Head of caudate nucleus (tissue), 42 donors: ENCODE data around the gene TM6SF1.
A peak's percentile ranks its signal among the peaks of the same experiment; 100 is the strongest.
"Not testable (repeated sequence)": the region's sequence is repeated elsewhere in the genome, so short reads cannot be mapped to it uniquely, and the experiment has no call there.

Experiments used
- DNase-seq, 42 donors: peaks; one replicate each; pipeline versions ENCODE4 v3.0.0 to v3.0.0-alpha.2; 2020 to 2021; ENCODE audit warnings: mixed read lengths in 7 of 42
- intact Hi-C: fragments of 100-400 bp; cut with DNase I; formaldehyde crosslinking; loops from one replicate; pipeline ENCODE4 v1.15.0; 2022

Gene TM6SF1

DNA sequence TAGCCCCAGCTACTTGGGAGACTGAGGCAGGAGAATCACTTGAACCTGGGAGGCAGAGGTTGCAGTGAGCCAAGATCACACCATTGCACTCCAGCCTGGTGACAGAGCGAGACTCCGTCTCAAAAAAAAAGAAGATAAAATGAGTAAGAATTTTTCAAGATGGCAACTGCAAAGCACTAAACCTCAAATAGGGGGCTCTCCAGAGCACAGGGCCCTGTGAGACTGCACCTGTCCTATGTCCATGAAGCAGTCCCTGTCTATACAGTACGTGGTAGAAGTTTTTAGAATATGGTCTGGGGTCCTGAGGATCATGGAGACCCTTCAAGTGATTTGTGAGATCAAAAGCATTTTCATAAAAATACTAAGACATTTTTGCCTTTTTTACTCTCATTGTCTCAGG lies 22.0 kb upstream of the TM6SF1 start:
- intact Hi-C loops, DNase-seq: not testable (repeated sequence)

GRCh38 chr15:83085864-83086552 lies 21.4 kb upstream of the TM6SF1 start:
- intact Hi-C loops, DNase-seq: not testable (repeated sequence)

DNA sequence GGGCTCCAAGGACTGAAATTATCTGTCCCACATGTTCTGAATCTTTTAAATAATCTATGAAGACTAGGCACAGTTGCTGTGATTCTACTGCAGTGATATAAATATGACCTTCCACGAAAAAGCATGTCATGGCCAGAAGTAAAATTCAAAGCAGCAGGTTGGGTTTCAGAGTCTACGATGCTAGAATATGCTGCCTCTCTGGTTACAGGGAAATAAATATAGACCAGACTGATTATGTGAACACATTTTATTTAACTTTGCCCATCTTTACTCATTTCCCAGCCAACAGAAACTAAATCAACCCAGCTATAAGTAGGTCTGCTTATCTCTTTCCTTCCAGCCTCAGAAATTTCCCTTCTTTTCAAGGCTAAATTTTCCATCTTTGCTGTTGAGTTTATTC lies 19.9 kb upstream of the TM6SF1 start:
- no peak for DNase-seq
- intact Hi-C loops: no loop called here

GRCh38 chr15:83088876-83089275 lies 18.6 kb upstream of the TM6SF1 start:
- DNase-seq: no peak
- intact Hi-C loops: no loop called here

DNA sequence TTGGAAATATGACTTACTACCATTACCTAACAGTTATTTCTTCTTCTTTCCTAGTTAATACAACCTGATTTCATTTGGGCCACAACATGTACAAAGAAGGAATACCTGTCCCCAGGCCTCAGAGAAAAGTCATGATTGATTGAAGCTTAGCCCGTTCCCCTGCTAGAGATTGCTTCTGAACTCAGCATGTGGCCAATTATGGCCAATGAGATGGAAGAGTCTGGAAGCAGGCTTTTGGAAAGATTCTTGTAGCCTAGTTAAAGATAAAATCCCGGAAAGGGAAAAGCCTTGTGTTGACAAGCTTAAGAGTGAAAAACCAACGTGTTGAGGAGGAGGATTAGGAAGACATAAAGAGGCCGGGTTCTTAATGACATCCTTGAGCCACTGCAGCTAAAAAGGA lies 17.0 kb upstream of the TM6SF1 start:
- DNase-seq: no peak
- intact Hi-C loops: no loop called here

- DNase-seq, intact Hi-C loops: not testable (repeated sequence)
Measured at GRCh38 chr15:83091965-83092308, 15.5 kb upstream of the TM6SF1 start.

GRCh38 chr15:83092309-83092976 lies 15.0 kb upstream of the TM6SF1 start:
- intact Hi-C loops: no loop called here
- peak in 22 of 42 donors; percentile 16 to 66 (median 29) for DNase-seq

- intact Hi-C loops: no loop called here
- DNase-seq: no peak
Measured at GRCh38 chr15:83094583-83094982, 12.9 kb upstream of the TM6SF1 start.

DNA sequence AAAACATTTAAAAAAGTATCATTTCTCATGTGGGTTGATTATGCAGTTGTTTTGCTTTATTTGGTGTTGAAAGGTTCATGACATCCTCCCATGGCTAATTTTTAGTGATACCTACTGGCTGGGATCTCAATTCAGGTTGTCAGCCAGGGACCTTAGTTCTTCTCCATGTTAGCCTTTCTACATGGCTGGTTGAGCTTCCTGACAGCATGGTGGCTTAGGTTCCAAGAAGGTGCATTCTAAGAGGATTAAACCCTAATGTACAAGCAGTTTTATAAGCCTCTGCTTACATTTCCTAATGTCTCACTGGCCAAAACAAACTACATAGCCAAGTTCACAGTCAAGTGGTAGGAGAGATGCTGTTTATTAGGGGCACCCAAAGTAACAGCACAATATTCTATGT lies 9.4 kb upstream of the TM6SF1 start:
- intact Hi-C loops: no loop called here

DNA sequence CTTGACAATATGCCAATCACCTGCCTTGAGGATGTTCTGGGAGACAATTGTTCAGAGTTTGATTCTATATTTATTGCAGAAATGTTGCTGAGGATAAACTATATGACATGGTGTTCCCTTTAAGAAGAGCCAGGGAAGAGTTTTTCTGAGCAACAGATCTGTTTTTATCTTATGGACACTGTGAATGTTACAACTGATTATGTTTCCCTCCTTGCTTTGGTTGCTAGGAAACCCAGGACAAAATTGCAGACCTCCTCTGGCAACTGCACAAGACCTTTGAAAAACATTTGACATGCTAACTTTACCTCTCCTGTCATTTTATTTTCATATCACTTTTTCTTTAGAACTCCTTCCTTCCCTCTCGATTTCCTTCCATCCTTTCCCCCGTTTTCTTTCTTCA lies 8.2 kb upstream of the TM6SF1 start:
- no peak for DNase-seq
- intact Hi-C loops: no loop called here

More for the DNA sequence above, 9.4 kb upstream of the TM6SF1 start:
- no peak for DNase-seq

- DNase-seq: peak in 6 of 42 donors; percentile 9 to 36 (median 16)
- intact Hi-C loops: no loop called here
Measured at GRCh38 chr15:83100097-83100646, 7.3 kb upstream of the TM6SF1 start.

DNA sequence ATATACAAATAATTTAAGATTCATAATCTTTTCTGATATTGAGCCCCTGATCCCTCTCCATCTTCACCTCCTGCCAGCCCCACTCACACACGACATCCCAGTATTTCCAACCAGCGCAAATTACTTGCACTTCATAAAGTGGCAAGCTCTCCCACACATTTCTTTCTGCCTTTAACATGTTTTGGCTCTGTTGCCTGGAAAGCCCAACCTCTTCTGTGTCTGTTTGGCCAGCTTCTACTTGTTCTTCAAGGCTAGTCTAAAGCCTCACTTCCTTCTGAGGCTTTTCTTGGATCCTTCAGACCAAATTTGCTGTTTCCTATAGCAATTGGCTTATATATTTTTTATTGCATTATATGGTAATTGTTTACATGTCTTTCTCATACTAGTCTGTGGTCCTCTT lies 5.1 kb upstream of the TM6SF1 start:
- DNase-seq: peak in 1 of 42 donors; percentile 6
- intact Hi-C loops: no loop called here

- intact Hi-C loops: no loop called here
- DNase-seq: no peak
Measured at GRCh38 chr15:83104141-83104540, 3.3 kb upstream of the TM6SF1 start.

DNA sequence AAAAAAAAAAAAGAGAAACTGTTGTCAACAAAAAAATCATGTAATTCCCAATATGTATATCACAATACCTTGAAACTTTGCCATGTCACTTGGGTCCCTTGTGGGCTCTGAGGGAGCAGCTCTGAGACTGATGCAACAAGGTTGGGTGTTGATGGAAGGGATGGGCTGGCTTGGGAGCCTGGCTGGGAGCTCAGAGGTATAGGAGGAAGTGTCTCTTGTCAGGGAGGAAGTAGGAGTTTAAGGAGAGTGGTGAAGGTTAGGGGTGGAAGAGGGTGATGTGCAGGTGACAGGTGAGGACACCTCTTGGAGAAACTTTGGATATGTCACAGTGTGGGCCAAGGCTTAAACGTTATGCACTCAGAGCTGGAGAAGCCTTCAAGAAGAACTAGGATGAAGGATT lies 2.0 kb upstream of the TM6SF1 start:
- intact Hi-C loops: no loop called here
- DNase-seq: peak in 1 of 42 donors; percentile 1

- intact Hi-C loops: no loop called here
- DNase-seq: no peak
Measured at GRCh38 chr15:83107841-83108181, 366 bp downstream of the TM6SF1 start.

DNA sequence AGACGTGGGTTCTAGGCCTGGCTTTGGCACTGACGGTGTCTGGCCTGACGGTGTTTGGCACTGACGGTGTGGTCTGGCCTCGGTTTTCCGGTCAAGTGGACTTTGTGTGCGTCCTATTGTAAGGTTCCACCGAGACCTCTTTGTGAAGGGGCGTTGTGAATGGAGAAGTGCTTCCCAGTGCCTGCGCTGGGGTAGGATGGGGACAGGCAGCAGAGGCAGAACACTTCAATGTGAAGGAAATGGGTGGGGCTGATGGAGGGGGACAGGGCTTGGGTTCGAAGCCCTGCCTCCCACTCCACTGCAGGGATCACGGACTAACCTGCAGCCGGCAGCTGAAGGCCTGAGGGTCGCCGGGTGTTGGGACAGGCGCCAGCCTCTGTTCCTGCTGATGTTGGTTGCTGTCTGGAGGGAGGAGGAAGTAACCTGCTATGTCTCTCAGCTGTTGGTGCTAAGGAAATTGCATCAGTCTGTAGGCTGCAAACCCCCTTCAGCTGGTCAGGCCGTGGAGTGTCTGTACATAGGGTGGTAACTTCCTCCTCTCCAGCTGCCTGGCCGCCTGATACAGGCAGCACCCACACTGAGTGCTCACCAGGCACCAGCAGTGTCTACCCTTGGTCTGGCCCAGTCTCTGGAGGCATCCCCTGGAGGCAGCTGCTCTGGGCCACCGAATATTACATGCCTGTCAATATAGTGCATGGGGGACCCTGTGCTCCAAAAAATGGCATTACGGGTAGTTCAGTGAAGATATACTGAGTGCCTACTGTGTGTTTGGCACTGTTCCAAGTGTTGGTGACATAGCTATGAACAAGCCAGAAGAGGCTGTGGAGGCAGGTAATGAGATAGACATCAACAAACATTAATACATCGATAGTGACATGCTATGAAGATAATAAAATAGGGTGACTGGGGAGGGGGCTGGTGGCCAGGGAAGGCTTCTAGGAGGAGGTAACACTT lies 1.1 kb downstream of the TM6SF1 start:
- peak in 39 of 42 donors; percentile 3 to 76 (median 38) for DNase-seq
- intact Hi-C loops: no loop called here

DNA sequence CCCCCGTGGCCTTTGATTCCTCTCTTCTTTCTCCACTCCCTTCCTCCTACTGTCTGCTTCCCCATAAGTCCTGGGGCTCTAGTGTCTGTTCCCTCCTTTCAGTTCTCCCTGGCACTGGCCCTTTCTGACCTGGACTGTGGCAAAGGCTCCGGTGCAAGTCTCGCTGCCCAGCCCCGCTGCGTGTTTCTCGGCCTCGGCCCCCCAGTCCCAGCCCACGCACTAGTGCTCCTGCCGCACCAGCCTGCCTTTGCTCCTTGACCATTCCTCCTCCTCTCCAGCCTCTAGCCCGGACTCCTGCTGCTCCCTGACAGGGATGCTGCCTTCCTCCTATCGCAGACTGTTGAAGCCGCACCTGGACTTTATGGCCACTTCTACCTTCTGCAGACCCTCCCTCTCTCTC lies 2.1 kb downstream of the TM6SF1 start:
- peak in 1 of 42 donors; percentile 12 for DNase-seq
- intact Hi-C loops: no loop called here

- intact Hi-C loops: no loop called here
Measured at GRCh38 chr15:83110381-83110780, 2.9 kb downstream of the TM6SF1 start.

GRCh38 chr15:83111149-83111548 lies 3.7 kb downstream of the TM6SF1 start:
- intact Hi-C loops: no loop called here
- no peak for DNase-seq

More at GRCh38 chr15:83110381-83110780, 2.9 kb downstream of the TM6SF1 start:
- DNase-seq: no peak
